GM20431 (cell line): ENCODE results near the gene UBE2N.

Experiments
- in situ Hi-C: fragments of 300-500 bp; cut with MseI, MboI; formaldehyde crosslinking; loops from one replicate; pipeline ENCODE4 v1.15.0; 2020; ENCODE audit warnings: low sequenced_read_pairs; ENCODE audit not compliant: unreplicated experiment

UBE2N gene, protein sequence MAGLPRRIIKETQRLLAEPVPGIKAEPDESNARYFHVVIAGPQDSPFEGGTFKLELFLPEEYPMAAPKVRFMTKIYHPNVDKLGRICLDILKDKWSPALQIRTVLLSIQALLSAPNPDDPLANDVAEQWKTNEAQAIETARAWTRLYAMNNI

DNA sequence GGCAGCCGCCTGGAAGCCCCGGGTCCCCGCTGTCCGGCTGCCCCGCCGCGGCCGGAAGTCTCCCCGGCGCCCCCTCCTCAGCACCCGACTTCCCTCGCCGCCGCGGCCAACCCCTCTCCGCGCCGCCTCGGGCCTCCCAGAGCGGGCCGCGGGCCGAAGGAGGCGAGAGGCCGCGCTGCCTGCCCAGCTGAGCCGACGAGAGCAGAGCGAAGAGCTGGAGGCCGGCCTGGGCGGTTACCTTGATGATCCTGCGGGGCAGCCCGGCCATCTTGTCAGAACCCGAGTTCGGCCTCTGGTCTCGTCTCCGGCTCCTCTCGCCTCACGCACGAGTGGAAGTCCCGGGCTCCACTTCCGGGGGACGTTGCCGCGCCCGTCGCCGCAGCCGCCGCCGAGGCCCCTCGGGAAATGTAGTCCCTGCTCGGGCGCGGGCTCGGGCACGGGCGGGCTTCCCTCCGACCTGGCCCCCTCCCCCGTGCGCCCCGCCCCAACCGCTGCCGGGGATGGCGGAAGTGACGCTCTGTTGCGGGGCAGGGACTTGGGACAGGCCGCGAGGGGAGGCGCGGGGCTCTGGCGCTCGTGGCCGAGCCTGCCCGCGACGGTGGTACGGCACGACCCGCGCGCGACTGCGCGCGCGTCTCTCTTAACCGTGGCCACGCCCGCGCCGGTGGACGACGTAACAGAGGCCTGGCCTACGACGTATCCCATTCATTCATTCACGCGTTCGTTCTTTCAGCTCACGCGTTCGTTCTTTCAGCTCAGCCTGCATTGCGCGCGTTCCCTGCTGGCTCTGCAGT, at the start of gene UBE2N:
UBE2N (minus strand) TSS at position 331 of the 794 bp plus-strand sequence; CDS start at position 268, 63 bp downstream.
- in situ Hi-C loops = no loop called here

DNA sequence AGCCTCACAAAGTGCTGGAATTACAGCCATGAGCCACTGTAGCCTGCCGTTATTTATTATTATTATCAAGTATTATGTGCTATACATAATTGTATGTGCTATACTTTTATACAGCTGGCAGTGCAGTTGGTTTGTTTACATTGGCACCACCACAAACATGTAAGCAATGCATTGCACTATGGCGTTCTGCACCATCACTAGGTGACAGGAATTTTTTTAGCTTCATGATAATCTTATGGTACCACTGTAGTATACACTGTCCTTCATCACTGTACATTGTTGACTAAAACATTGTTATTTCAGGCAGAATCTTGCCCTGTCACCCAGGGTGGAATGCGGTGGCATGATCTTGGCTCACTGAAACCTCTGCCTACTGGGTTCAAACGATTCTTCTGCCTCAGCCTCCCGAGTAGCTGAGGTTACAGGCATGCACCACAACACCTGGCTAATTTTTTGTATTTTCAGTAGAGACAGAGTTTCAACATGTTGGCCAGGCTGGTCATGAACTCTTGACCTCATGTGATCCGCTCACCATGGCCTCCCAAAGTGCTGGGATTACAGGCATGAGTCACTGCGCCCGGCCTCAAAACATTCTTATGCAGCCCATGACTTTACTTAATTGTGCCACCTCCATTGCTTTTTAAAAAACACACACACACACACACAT, 42.7 kb upstream of the UBE2N start:
- in situ Hi-C loops = no loop called here

DNA sequence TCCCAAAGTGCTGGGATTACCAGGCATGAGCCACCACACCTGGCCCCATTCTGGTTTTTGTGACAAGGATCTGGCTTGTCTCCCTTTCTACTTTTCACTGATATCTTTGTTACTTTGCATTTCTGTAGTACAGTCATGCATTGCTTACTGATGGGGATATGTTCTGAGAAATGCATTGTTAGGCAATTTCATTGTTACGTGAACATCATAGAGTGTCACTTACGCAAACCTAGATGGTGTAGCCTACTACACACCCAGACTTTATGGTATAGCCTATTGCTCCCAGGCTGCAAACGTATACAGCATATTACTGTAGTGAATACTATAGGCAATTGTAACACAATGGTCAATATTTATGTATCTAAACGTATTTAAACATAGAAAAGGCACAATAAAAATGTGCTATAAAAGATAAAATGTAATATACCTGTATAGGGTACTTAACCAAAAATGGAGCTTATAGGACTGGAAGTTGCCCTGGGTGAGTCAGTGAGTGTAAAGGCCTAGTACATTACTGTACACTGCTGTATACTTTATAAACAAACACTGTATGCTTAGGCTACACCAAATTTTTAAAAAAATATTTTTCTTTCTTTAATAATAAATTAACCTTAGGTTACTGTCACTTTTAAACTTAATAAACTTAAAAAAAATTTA, 41.5 kb upstream of the UBE2N start:
- in situ Hi-C loops = no loop called here

DNA sequence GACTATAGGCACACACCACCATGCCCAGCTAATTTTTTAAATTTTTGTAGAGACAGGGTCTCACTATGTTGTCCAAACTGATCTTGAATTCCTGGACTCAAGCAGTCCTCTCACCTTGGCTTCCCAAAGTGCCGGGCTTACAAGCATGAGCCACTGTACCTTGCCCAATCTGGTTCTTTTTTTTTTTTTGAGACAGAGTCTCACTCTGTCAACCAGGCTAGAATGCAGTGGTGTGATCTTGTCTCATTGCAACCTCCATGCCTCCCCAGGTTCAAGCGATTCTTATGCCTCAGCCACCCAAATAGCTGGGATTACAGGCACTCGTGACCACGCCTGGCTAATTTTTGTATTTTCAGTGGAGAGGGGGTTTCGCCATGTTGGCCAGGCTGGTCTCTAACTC, 41.0 kb upstream of the UBE2N start:
- in situ Hi-C loops = no loop called here

DNA sequence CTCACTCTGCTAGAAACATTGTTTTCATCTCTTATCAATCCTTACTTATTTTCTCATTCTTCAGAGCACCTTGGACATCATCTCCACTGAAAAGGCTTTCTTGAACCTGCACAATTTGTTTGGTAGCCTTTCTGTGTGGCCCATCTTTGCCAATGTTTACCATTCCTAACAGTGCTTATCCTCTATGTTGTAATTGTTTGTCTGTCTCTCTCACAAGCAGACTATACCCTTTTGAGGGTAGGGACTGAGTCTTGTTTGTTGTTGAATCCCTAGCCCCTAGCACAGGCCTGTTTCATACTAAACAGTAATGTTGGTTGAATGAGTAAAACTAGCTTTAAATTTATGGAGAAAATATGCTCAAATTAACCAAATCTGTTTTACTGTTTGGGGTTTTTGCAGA, 34.8 kb upstream of the UBE2N start:
- in situ Hi-C loops = no loop called here

DNA sequence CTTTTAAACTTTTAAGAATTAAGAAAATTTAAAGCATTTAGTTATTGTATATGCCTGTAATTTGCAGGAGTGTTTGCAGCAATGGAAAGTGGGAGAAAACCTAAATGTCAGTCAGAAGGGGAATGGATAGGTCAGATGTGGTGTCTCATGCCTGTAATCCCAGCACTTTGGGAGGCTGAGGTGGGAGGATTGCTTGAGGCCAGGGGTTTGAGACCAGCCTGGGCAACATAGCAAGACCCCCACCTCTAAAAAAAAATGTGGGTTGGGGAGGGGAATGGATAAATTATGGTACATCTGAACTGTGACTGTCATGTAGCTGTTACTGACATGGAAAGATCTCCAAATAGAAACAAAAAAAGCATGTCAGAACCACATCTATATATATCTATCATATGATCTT, 27.6 kb upstream of the UBE2N start:
- in situ Hi-C loops = no loop called here

DNA sequence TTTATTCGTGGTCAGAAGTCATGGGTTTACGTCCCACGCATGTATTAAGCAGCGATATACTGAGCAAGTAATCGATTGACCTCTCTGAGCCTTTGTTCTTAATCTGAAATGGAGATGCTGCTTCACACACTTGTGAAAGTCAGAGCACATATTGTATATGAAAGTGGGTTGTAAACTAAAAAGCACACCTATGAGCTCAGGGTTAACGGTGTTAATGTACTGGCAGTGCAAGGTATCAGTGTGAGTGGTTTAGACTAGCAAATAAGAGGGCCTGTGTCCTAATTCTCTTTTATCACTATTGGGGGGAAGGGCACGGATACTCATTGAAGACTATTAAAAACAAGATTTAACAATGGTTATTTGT, 26.2 kb upstream of the UBE2N start:
- in situ Hi-C loops = no loop called here

DNA sequence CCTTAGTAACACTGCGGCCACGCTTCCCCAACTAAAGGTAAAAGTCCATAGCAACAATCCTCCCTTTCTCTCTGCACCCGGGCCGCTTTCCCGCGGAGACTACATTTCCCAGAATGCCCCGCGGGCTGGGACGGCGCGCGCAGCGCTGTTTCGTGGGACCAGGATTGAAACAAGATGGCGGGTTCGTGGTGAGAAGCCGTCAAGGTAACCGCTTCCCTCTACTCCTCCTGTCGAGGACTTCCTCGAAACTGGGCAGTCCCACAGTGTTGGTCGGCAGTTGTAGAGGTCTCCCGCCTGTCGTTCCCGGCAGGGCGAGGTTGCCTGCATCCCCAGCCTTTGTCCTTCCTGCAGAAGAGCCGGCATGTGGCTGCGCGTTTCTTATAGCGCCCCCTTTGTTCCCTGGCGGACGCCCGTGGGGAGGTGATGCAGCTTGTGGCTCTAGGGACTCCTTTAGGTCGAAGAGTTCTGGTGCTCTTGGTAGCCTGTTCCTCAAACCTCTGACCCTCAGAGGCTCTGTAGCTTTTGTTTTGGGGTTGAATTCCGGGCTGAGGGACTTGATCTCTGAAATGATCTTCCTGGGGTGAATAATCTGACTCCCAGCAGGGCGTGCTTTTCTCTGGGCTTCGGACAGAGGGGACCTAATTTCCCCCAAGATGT, 25.7 kb upstream of the UBE2N start, which contains the start of gene MRPL42:
MRPL42 (plus strand) TSS at position 164 of the 657 bp plus-strand sequence. CDS start 1,772 bp downstream, outside the sequence.
- in situ Hi-C loops = no loop called here

DNA sequence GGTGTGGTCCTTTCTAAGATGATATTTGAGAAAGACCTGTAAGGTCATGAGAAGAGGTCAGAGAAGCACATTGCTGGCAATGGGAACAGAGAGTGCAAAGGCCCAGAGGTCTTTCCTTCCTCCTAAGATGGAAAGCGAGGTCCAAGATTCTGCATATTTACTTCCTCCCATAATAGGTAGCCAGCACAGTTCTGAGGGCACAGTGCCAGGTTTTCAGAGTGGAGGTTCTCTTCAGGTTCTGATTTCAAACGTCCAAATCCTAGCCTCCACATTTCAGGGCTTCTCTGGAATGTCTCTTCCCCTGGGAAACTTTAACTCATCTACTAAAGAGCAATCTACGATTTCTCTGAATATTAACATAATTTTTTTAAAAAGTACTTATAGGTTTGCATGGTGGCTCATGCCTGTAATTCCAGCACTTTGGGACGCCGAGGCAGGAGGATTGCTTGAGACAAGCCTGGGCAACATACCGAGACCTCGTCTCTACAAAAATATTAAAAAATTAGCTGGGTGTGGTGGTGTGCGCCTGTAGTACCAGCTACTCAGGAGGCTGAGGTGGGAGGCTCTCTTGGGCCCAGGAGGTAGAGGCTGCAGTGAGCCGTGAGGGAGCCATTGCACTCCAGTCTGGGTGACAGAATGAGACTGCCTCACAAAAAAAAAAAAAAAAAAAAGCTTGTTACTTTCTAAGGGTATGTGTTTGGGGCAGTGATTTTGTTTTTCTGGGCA, 25.0 kb upstream of the UBE2N start:
- in situ Hi-C loops = no loop called here

DNA sequence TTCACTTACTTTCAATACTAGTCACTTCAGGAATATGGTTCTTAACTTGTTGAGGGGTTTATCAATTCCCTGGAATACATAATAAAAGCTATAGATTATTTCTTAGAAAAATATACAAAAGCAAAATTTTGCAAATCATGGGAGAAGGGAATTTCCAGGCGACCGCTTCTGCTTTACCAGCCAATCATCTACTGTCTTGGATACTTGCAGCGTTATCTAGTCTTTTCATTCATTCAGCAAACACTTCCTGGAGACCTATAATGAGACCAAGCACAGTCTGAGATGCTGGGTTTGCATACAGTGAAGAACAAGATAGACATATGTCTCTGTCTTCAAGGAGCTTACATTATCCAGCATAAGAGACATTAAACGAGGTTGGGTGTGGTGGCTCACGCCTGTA, 24.1 kb upstream of the UBE2N start:
- in situ Hi-C loops = no loop called here

DNA sequence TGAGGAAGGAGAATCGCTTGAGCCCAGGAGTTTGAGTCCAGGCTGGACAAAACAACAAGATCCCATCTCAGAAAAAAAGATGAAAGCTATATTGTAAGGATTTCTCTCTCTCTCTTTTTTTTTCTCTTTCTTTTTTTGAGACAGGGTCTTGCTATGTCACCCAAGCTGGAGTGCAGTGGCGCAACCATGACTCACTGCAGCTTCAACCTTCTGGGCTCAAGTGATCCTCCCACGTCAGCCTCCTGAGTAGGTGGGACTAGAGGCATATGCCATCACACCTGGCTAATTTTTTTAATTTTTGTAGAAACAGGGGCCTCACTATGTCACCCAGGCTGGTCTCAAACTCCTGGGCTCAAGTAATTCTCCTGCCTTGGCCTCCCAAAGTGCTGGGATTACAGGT, 19.8 kb upstream of the UBE2N start:
- in situ Hi-C loops = no loop called here

DNA sequence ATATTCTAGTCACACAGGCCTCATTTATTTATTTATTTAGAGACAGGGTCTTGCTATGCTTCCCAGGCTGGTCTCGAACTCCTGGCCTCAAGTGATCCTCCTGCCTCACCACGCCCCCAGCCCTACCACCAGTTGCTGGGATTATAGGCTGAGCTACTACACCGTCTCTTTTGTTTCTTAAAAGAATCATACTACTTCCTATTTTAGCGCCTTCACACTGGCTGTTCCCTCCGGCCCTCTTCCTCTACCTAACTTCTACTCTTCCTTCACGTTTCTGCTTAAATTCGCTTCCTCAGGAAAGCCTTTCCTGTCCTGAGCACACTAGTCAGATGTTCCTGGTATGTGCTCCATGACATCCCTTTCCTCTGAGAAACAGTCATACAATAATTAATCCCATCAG, 19.2 kb upstream of the UBE2N start:
- in situ Hi-C loops = no loop called here

DNA sequence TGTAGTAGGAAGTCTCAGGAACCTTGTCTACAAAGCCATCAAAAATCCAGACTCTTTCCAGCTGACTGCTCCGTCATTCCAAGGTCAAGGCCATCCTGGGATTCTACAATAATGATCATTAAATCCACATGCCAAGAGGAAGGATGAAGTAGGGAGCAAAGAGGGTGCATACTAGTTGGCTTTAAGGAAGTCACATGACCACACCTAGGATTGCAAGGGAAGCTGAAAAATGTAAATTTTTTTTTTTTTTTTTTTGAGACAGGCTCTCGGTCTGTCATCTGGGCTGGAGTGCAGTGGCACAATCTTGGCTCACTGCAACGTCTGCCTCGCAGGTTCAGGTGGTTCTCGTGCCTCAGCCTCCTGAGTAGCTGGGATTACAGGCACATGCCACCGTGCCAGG, 18.3 kb upstream of the UBE2N start:
- in situ Hi-C loops = no loop called here

DNA sequence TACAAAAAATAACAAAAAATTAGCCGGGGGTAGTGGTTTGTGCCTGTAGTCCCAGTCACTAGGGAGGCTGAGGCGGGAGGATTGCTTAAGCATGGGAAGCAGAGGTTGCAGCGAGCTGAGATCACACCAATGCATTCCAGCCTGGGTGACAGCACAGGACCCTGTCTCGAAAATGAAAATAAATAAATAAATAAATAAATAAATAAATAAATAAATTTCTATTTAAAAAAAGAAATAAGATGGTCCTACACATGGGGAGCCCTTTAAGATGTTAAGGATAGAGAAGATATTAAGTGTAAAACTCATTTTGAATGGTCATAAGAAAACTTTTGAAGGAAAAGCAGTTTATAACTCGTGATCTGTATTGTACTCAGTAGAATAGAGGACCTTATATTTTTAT, 17.4 kb upstream of the UBE2N start:
- in situ Hi-C loops = no loop called here

DNA sequence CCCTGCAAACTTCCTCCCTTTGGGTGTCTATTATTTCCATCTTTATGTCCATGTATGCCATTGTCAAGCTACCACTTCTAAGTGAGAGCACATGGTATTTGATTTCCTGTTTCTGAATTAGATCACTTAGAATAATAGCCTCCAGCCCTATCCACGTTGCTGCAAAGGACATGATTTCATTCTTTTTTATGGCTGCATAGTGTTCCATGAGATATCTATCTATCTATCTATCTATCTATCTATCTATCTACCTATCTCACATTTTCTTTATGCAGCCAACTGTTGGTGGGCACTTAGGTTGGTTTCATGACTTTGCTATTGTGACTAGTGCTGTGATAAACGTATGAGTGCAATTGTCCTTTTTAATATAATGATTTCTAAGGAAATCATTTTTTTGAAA, 14.3 kb upstream of the UBE2N start:
- in situ Hi-C loops = no loop called here

DNA sequence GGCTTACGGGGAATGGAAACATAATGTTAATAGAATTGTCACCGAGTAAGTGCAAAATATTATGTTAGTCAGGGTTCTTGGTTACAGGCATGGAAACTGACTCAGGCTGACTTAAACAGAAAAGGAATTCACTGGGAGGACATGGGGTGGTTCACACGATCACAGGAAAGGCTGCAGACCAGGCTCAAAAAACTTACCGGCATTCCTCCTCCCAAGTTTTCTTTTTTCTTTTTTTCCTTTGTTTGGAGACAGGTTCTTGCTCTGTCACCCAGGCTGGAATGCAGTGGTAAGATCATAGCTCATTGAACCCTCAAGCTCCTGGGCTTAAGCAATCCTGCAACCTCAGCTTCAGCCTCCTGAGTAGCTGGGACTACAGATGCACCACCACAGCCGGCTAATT, 11.9 kb upstream of the UBE2N start:
- in situ Hi-C loops = no loop called here

DNA sequence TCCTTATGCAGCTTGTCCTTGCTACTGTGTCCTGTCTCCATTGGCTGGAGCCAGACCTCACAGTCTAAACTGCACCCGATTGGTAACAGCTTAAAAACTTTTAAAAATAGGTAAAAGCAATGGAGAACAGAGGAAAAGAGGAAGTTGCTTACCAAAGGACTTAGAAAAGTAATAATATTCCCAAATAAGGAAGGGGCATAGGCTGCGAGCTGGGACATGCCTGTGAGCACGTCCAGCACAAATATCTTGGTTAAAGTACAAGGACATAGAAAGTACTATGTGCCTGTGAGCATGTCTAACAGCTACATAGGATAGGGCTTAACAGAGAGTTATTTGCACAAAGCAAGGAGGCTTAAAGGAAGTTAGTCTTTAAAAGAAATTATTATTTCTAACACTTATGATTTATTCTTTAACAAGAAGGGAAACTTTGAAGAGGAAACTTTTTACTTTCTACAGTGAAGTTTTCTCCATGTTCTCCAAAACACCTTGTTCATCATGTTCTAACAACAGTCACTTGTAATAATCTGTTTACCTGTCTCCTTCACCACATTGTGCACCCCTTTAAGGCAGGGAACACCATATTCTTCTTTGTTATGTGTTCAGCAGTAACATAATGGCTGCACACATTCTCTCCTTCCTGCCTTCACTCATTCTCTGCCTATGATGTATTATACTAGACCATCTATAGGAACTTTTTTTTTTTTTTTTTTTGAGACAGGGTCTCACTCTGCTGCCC, 9.8 kb upstream of the UBE2N start:
- in situ Hi-C loops = no loop called here

DNA sequence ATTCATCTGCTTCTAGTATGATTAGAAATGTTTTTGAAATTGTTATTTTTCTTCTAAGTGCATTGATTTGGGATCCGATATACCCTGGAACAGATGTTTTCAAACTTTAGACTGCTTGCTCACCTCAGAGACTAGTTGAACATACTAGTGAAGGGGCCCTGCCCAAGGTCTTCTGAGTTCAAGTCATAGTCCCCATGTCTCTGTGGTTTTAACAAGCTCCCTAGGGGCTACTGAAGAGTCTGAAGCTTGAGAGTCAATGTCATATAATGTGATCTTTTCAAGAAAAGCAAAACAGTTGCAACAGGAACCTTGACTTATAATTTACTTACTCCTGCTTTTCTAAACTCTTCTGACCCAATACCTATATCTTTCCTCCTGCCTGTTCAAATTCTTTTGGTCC, 7.5 kb upstream of the UBE2N start:
- in situ Hi-C loops = no loop called here

DNA sequence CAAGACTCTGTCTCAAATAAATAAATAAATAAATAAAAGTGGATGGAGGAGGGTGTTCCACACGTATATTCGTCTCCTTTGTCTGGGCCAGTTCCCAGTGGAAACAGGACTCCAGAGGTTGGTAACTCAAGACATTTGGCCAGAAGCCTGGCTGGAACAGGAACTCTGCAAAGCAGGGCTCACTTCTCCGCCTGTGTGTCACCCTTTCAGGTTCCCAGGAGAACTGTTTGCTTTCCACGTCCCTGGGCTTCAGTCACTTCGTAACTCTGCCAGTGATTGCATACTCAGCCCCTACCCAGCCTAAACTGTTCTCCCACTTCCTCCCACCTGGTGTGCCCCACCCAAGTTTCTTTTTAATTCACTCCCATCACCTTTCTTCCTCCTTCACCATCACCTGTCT, 7.0 kb upstream of the UBE2N start:
- in situ Hi-C loops = no loop called here
